GM19023 (cell line): ENCODE results near the gene ATP6V1G2.
A peak's percentile ranks its signal among the peaks of the same experiment; 100 is the strongest.
"Not testable (repeated sequence)": the region's sequence is repeated elsewhere in the genome, so short reads cannot be mapped to it uniquely, and the experiment has no call there.

Experiments used
- ATAC-seq: cut with Tn5 transposase; IDR thresholded peaks from one replicate; pipeline ENCODE4 v1.9.1; 2021; ENCODE audit warnings: mild to moderate bottlenecking, moderate library complexity; ENCODE audit not compliant: unreplicated experiment

The ATP6V1G2 gene

DNA sequence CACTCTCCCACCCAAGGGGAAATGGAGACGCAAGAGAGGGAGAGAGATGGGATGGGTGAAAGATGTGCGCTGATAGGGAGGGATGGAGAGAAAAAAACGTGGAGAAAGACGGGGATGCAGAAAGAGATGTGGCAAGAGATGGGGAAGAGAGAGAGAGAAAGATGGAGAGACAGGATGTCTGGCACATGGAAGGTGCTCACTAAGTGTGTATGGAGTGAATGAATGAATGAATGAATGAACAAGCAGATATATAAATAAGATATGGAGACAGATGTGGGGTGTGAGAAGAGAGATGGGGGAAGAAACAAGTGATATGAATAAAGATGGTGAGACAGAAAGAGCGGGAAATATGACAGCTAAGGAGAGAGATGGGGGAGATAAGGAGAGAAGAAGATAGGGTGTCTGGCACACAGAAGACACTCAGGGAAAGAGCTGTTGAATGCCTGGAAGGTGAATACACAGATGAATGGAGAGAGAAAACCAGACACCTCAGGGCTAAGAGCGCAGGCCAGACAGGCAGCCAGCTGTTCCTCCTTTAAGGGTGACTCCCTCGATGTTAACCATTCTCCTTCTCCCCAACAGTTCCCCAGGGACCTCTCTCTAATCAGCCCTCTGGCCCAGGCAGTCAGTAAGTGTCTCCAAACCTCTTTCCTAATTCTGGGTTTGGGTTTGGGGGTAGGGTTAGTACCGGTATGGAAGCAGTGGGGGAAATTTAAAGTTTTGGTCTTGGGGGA lies 29.7 kb upstream of the ATP6V1G2 start:
- no peak for ATAC-seq

DNA sequence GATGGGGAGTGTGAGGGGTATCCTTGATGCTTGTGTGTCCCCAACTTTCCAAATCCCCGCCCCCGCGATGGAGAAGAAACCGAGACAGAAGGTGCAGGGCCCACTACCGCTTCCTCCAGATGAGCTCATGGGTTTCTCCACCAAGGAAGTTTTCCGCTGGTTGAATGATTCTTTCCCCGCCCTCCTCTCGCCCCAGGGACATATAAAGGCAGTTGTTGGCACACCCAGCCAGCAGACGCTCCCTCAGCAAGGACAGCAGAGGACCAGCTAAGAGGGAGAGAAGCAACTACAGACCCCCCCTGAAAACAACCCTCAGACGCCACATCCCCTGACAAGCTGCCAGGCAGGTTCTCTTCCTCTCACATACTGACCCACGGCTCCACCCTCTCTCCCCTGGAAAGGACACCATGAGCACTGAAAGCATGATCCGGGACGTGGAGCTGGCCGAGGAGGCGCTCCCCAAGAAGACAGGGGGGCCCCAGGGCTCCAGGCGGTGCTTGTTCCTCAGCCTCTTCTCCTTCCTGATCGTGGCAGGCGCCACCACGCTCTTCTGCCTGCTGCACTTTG lies 29.0 kb upstream of the ATP6V1G2 start, which contains the start of gene TNF:
TSS of gene TNF (plus strand) at position 231 of the 567 bp plus-strand sequence. CDS start at position 408, 177 bp downstream.
- ATAC-seq, result no peak

DNA sequence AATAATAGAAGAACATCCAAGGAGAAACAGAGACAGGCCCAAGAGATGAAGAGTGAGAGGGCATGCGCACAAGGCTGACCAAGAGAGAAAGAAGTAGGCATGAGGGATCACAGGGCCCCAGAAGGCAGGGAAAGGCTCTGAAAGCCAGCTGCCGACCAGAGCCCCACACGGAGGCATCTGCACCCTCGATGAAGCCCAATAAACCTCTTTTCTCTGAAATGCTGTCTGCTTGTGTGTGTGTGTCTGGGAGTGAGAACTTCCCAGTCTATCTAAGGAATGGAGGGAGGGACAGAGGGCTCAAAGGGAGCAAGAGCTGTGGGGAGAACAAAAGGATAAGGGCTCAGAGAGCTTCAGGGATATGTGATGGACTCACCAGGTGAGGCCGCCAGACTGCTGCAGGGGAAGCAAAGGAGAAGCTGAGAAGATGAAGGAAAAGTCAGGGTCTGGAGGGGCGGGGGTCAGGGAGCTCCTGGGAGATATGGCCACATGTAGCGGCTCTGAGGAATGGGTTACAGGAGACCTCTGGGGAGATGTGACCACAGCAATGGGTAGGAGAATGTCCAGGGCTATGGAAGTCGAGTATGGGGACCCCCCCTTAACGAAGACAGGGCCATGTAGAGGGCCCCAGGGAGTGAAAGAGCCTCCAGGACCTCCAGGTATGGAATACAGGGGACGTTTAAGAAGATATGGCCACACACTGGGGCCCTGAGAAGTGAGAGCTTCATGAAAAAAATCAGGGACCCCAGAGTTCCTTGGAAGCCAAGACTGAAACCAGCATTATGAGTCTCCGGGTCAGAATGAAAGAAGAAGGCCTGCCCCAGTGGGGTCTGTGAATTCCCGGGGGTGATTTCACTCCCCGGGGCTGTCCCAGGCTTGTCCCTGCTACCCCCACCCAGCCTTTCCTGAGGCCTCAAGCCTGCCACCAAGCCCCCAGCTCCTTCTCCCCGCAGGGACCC lies 28.0 kb upstream of the ATP6V1G2 start:
- ATAC-seq, result no peak

DNA sequence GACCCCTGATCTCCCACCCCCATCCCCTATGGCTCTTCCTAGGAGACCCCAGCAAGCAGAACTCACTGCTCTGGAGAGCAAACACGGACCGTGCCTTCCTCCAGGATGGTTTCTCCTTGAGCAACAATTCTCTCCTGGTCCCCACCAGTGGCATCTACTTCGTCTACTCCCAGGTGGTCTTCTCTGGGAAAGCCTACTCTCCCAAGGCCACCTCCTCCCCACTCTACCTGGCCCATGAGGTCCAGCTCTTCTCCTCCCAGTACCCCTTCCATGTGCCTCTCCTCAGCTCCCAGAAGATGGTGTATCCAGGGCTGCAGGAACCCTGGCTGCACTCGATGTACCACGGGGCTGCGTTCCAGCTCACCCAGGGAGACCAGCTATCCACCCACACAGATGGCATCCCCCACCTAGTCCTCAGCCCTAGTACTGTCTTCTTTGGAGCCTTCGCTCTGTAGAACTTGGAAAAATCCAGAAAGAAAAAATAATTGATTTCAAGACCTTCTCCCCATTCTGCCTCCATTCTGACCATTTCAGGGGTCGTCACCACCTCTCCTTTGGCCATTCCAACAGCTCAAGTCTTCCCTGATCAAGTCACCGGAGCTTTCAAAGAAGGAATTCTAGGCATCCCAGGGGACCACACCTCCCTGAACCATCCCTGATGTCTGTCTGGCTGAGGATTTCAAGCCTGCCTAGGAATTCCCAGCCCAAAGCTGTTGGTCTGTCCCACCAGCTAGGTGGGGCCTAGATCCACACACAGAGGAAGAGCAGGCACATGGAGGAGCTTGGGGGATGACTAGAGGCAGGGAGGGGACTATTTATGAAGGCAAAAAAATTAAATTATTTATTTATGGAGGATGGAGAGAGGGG lies 27.1 kb upstream of the ATP6V1G2 start:
- no peak for ATAC-seq

DNA sequence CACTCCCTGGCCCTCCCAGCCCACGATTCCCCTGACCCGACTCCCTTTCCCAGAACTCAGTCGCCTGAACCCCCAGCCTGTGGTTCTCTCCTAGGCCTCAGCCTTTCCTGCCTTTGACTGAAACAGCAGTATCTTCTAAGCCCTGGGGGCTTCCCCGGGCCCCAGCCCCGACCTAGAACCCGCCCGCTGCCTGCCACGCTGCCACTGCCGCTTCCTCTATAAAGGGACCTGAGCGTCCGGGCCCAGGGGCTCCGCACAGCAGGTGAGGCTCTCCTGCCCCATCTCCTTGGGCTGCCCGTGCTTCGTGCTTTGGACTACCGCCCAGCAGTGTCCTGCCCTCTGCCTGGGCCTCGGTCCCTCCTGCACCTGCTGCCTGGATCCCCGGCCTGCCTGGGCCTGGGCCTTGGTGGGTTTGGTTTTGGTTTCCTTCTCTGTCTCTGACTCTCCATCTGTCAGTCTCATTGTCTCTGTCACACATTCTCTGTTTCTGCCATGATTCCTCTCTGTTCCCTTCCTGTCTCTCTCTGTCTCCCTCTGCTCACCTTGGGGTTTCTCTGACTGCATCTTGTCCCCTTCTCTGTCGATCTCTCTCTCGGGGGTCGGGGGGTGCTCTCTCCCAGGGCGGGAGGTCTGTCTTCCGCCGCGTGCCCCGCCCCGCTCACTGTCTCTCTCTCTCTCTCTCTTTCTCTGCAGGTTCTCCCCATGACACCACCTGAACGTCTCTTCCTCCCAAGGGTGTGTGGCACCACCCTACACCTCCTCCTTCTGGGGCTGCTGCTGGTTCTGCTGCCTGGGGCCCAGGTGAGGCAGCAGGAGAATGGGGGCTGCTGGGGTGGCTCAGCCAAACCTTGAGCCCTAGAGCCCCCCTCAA lies 25.9 kb upstream of the ATP6V1G2 start, which contains the start of gene LTA:
TSS of gene LTA (plus strand) at position 249 of the 871 bp plus-strand sequence. CDS start at position 703, 454 bp downstream.
- peak; percentile 54 for ATAC-seq

DNA sequence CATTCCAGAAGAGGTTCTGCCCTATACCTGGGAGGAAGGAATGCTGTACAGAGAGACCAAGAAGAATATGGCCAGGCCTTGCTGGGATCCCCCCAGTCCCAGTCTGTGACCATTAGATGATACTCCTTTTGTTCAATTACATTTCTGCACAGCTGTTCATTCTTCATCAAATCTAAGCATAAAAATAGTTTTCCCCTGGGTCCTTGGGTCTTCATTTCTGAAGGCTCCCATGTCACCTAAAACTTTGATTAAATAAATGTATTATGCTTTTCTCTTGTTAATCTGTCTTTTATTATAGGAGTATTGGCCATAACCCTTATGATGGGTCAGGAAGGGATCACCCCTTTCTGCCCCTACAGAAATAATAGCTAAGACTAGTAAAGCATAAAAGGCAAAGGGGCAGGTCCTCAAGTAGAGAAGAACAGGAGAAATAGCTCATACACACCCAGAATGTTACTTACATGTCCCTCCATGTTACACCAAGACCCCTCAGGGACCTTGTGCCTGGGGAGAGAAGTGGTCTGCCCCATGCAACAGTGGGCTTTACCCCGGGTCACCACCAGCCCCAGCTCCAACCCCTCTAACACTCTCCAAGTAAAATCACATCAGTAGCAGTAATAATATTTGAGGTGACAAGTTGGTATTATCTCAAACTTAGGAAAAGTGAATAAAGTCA lies 23.6 kb upstream of the ATP6V1G2 start:
- ATAC-seq, result no peak

DNA sequence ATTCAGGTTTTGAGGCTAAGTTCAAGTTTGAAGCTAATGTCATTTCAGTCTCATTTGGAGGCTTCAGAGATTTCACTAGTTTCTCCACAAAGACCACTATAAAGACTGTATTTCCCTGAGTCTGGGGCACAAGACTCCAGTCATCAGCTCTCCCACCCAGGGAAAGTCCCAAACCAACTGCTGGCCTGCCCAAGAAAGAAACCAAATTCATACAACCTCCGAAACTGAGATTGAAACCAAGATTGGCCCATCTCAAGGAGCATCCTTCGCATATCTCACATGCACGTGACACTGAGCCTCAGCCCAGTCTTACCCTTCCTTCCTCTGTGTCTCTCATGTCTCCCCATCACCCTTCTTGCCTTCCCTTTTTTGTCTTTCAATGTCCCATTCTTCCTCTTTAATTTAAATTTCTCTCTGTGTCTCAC lies 22.1 kb upstream of the ATP6V1G2 start:
- ATAC-seq, result peak; percentile 58

DNA sequence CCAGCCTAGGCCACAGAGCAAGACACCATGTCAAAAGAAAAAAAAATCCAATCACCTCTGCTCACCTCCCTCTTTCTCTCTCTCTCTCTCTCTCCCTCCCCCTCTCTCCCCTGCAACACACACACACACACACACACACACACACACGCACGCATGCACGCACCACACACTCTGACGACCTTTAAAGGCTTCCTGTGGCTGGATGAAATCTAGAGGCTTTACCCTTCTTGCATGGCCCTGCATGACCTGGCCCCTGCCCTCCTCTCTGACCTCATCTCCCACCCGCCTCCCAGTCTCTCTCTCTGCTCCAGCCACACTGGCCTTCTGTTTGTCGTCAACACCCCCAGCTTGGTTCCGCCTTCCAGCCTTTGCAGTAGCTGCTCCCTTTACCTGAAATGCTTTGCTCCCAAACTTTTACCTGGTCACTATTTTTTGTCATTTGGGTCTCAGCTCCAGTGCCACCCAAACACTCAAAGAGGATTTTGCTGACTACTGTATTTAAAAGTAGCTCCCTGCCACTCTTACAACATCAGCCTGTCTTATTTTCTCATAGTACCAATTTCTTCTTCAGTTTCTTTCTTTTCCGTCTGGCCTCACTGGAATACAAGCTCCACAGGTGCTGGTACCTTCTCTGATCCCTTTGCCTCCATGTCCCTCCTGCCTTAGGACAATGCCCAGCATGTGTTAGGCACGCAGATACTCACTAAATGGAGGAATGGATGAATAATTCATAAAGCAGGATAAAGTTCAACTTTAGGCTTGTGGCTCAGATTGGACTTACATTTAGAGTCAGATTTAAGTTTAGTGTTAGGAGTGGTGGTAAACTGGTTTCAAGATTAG lies 21.3 kb upstream of the ATP6V1G2 start:
- ATAC-seq, result no peak

DNA sequence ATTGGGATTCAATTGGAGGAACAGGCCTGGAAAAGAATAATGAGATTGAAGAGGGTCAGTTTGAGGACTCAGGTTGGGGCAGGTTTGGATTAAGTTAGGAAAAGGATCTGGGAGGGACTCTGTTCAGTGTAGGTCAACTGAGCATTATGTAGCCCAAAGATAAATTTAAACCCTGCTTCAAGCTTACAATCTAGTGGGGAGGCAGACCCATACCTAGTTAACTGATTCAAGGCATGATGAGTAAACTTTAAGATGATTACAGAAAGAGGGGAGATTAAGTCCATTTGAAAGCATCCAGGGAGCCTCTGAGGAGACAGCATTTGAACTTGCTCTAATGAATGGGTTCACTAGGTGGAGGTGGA lies 14.3 kb upstream of the ATP6V1G2 start:
- no peak for ATAC-seq

DNA sequence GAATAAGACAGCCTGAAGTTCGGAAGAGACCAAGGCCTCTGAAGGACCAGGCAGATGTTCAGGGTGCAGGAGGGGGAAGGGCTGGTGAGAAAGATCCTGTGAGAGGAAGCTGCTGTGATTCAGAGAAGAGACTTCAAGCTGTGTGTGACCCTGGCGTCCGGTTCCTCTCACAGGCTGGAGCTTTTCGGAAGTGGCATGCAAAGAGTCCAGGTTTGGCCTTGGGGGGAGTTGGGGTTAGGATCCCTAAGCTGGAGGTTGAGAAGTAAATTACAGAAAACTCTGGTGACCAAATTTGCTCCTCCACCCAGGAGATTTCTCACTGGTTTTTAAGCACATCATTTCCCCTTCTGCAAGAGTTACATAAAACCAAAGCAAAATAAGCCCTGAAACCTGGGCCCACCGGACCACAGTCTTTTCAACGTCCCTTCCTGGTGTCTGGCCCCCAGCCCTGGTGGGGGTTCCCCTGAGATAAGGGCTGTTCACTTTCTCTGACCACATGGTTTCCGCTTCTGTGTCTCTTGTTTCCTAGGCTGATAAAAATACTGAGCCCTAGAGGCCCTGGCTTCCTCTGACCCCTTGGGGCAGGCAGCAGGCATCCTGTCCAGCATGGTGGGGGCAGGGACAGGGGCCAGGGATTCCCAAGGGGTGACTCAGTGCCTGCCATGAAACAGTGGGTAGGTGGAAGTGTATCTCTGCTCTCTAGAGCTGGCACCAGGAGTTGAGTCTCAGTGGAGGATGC lies 13.7 kb upstream of the ATP6V1G2 start:
- peak; percentile 68 for ATAC-seq

DNA sequence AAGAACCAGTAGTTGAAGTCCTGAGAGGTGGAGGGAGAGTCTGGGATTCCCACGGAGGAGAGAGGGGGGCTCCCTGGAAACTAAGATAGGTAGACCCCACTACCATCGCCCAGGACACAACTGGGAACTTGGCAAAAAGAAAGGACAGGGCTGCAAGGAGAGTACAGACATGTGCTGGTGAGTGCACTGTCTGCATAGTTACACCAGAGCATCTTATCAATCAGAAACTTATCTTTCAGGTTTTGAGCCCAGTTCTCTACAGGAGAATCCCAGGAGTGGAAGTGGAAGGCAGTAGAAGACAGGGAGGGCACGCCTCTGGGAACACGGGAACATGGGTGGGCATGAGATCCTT lies 13.2 kb upstream of the ATP6V1G2 start:
- ATAC-seq, result no peak

DNA sequence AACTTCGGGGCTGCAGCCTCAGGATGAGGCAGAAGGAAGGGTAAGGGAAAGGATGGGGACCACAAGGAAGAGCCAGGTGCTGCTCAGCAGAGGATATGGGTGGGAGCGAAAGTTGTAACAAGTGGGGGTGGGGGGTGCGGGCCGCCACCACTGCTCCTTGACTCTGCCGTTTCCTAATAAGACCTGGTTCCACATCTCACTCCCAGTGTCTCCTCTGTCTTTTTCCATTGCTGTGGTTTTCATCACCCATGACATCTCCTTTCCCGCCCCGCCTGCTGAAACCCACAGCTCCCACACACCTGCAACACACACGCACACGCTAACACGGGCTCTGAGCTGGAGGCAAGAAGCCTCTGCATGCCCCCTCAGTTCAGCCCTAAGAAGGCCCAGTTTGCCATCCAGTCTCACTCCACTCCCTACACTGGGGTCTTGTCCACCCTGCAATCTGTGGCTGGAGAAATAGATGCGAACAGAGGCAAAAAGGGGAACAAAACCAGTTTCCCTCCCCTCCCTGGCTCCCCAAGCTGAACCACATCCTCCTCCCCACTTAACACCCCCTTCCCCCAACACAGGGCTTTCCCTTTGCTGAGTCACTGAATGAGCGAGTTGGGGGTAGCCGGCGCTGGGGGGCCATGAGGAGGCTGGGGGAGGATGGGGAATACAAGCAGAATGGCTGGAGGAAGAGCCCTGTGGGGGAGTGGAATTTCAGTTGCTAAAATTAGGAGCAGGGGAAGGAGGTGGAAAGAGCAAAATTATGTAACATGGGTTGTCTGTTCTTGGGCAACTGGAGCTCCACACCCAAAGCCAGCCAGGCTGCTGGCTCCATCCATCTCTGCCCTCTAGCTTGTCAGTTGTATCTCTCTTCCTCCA lies 12.5 kb upstream of the ATP6V1G2 start:
- ATAC-seq, result no peak

DNA sequence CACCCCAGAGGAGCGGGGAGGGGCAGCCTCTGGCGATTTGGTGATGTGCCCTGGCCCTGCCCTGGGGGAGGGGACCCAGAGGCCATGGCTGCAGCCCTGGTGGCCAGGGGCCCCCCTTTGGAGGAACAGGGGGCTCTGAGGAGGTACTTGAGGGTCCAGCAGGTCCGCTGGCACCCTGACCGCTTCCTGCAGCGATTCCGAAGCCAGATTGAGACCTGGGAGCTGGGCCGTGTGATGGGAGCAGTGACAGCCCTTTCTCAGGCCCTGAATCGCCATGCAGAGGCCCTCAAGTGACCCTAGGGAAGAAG lies 11.9 kb upstream of the ATP6V1G2 start:
- ATAC-seq, result no peak

DNA sequence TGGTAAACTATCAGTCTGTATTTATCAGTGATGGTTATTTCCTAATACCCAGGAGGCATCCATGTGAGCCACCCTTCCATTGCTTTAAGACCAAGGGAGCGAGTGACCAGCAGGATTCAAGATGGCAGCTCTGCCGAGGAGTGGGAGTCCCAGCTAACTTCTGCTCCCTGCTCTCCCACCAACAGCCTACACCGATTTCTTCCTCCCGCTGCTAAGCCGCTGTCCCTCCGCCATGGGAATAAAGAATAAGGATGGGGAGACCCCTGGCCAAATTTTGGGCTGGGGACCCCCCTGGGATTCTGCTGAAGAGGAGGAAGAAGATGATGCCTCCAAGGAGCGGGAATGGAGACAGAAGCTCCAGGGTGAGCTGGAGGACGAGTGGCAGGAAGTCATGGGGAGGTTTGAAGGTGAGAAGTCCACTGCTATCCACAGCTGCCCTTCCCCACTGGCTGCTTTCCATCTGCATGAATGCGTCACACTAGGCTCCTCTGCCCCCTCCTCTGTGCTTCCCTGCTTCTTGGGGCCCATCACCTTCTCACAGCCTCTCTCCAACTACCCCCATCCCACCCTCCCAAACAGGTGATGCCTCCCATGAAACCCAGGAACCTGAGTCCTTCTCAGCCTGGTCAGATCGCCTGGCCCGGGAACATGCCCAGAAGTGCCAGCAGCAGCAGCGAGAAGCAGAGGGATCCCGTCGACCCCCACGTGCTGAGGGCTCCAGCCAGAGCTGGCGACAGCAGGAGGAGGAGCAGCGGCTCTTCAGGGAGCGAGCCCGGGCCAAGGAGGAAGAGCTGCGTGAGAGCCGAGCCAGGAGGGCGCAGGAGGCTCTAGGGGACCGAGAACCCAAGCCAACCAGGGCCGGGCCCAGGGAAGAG lies 11.3 kb upstream of the ATP6V1G2 start:
- no peak for ATAC-seq

DNA sequence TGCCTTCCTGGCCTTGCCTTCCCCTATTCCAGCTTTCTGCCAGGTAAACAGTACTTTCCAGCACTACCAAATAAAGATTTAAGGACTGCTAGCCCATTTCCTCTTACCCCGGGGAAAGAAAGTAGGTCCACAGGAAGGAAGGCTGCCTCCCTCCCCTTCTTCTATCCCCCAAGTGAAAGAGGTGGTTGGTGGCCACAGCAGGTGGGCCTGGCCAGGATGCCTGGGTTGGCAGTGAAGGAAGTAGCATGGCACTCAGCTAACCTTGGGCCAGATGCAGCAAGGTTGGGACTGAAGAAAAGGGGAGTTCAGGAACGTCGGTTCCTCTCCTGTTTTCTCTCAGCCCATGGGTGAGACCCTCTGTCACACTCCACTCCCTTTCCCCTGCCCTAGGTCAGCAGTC lies 9.9 kb upstream of the ATP6V1G2 start:
- ATAC-seq, result no peak

DNA sequence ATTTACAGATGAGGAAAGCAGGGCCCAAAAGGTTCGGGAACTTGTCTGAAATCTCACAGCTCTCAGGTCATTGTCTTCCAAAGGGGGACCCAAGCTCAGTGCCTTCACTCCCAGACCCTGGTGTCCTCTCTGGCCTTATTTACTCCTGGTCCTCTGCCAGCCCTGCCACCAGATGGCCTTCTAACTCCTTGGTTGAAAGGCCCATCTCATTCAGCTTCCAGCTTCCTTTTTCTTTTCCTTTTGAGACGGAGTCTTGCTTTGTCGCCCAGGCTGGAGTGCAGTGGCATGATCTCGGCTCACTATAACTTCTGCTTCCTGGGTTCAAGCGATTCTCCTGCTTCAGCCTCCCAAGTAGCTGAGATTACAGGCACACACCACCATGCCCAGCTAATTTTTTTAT lies 5.0 kb upstream of the ATP6V1G2 start:
- not testable (repeated sequence) for ATAC-seq
